ENCODE data around the gene PDZD11.
"Not testable (repeated sequence)": the region's sequence is repeated elsewhere in the genome, so short reads cannot be mapped to it uniquely, and the experiment has no call there.

Gene PDZD11

GRCh38 chrX:70289793-70290770 lies at the start of gene PDZD11, which contains the start of gene KIF4A:
PDZD11 (minus strand) TSS chrX:70289927; CDS start chrX:70289341, 586 bp downstream.
KIF4A (plus strand) TSS chrX:70290104; CDS start chrX:70290459, 355 bp downstream.
- DNase-seq: no peak

- DNase-seq: no peak
Measured at GRCh38 chrX:70338290-70338689, 48.6 kb upstream of the PDZD11 start.

- no peak for DNase-seq
Measured at GRCh38 chrX:70336767-70337166, 47.0 kb upstream of the PDZD11 start.

- DNase-seq: no peak
Measured at GRCh38 chrX:70332600-70332999, 42.9 kb upstream of the PDZD11 start.

GRCh38 chrX:70331161-70331560 lies 41.4 kb upstream of the PDZD11 start:
- DNase-seq: no peak

GRCh38 chrX:70324326-70324725 lies 34.6 kb upstream of the PDZD11 start:
- DNase-seq: no peak

- not testable (repeated sequence) for DNase-seq
Measured at GRCh38 chrX:70323628-70324027, 33.9 kb upstream of the PDZD11 start.

- DNase-seq: no peak
Measured at GRCh38 chrX:70322784-70323183, 33.1 kb upstream of the PDZD11 start.

- no peak for DNase-seq
Measured at GRCh38 chrX:70313503-70313902, 23.8 kb upstream of the PDZD11 start.

GRCh38 chrX:70301716-70302115 lies 12.0 kb upstream of the PDZD11 start:
- no peak for DNase-seq

- DNase-seq: no peak
Measured at GRCh38 chrX:70293621-70294020, 3.9 kb upstream of the PDZD11 start.

- DNase-seq: no peak
Measured at GRCh38 chrX:70292788-70293187, 3.1 kb upstream of the PDZD11 start.

GRCh38 chrX:70289168-70289792 lies 447 bp downstream of the PDZD11 start:
- no peak for DNase-seq

- no peak for DNase-seq
Measured at GRCh38 chrX:70281951-70282350, 7.8 kb downstream of the PDZD11 start, which contains the start of gene RAB41. RAB41 (plus strand) TSS chrX:70282172; CDS start chrX:70282218, 46 bp downstream.

- no peak for DNase-seq
Measured at GRCh38 chrX:70280573-70280972, 9.2 kb downstream of the PDZD11 start.

- DNase-seq: no peak
Measured at GRCh38 chrX:70279081-70279480, 10.6 kb downstream of the PDZD11 start.

GRCh38 chrX:70274029-70274428 lies 15.7 kb downstream of the PDZD11 start:
- not testable (repeated sequence) for DNase-seq

- no peak for DNase-seq
Measured at GRCh38 chrX:70268034-70268433, 21.7 kb downstream of the PDZD11 start, which contains the start of gene ARR3. ARR3 (plus strand) TSS chrX:70268334; CDS start chrX:70269386, 1,052 bp downstream.

- DNase-seq: no peak
Measured at GRCh38 chrX:70264784-70265183, 24.9 kb downstream of the PDZD11 start.

GRCh38 chrX:70262952-70263567 lies 26.7 kb downstream of the PDZD11 start:
- DNase-seq: no peak

GRCh38 chrX:70260104-70260503 lies 29.6 kb downstream of the PDZD11 start, which contains the start of gene P2RY4:
P2RY4 (minus strand) TSS chrX:70260204; CDS start chrX:70259624, 580 bp downstream.
- no peak for DNase-seq

- no peak for DNase-seq
Measured at GRCh38 chrX:70257423-70258288, 32.1 kb downstream of the PDZD11 start.

All from cerebellar nuclear complex (tissue), 1 donor.